AG09309 (cell line): Measurements from ENCODE around the gene TMEM266.

Experiments used
- DNase-seq: peaks from one replicate; pipeline ENCODE4 v3.0.0-alpha.2; 2010; ENCODE audit warnings: low read depth
- H3K4me3 ChIP-seq: 2 replicates; pipeline ENCODE4 v1.5.1; 2011; ENCODE audit warnings: mild to moderate bottlenecking, low read depth, low read length, moderate library complexity; ENCODE audit not compliant: control insufficient read depth
- CTCF ChIP-seq: IDR thresholded peaks from 2 replicates; pipeline ENCODE4 v1.5.1; 2011; ENCODE audit warnings: mild to moderate bottlenecking, low read depth, low read length, inconsistent platforms; ENCODE audit not compliant: insufficient read depth, control insufficient read depth; ENCODE audit errors: missing control alignments

The TMEM266 gene

GRCh38 chr15:76209523-76209922 lies 149.7 kb downstream of the TMEM266 start:
- no peak overlapping the region for H3K4me3 ChIP-seq
- DNase-seq = no peak
- no peak for TF ChIP-seq CTCF

- no peak overlapping the region for H3K4me3 ChIP-seq
- no peak for TF ChIP-seq CTCF
- no peak for DNase-seq
Observed at GRCh38 chr15:76209942-76210341, 150.2 kb downstream of the TMEM266 start.

DNA sequence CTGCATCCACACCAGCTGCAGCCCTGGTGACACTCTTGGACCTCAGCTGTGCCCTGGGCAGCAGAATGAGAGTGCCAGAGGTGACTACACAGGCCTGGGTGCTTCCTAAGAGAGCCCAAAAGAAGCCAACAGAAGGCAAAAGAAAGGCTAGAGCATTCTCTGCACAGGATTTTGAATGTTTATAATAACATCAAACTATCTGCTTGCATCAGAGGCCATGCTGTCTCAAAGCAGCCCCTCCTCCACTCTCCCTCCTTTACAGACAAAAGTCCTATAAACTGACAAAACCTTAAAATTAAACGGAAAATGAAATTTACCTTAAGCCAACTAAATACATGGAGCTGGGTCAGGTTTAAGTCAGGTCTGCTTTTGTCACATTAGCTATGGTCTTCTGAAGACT lies 155.8 kb downstream of the TMEM266 start:
- TF ChIP-seq CTCF = no peak
- no peak for DNase-seq
- no peak overlapping the region for H3K4me3 ChIP-seq

DNA sequence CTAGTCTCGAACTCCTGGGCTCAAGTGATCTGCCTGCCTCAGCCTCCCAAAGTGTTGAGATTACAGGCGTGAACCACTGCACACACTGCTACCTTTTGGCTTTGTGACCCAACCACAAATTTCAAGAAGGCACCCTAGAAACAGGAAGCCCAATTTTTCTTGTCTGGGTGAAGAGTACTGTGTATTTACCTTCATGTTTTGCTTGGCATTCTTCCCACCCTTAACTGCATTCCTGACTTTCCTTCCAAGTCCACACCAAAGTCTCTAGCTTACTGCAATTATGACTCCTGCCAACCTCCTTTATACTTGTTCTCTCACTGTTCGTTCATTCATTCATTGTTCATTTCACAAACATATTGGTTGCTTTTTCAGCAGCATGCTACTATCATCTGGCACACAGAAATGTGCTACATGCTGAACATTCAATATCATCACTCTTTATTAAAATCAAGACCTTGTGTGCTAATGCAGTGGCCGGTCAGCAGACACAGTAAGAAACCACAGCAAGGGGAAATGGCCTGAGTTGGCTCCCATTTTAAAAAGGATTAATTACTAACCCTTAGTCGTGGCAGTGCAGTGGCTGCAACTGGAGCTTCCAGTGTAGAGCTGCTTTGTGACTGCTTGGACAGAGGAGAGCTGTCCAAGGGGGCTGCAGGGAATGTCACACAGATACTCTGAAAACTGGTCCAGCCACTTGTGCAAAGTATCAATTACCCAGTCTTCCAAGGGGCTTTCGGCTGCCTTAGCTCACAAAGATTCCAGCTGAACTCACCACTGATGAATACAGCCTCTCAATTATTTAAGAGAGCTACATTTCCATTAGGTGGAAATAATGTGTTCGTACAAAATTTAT lies 157.5 kb downstream of the TMEM266 start:
- no peak overlapping the region for H3K4me3 ChIP-seq
- peak; percentile 3 for DNase-seq
- TF ChIP-seq CTCF = no peak

DNA sequence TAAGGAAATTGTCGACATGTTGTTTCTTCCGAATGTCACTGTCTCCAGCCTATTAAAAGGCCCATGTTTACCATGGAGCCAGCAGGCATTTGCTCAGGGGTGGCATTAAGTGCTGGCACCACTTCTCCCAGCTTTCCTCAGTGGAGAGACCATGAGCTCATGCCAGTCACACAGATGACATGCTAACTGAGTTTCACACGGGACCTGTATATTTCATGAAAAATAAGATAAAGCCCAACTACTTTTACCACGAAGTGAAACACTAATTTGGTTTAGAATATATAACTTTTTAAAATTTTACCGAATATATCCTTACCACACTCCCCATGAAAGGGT lies 158.1 kb downstream of the TMEM266 start:
- DNase-seq = no peak
- H3K4me3 ChIP-seq = no peak overlapping the region
- TF ChIP-seq CTCF = no peak

GRCh38 chr15:76221085-76221767 lies 161.4 kb downstream of the TMEM266 start:
- DNase-seq = no peak
- no peak overlapping the region for H3K4me3 ChIP-seq
- TF ChIP-seq CTCF = no peak
